ENCODE results near the gene HSPA1A. TPM values are rescaled to one million over a fixed set of nuclear protein-coding genes. Genes with fewer than 3 reads are reported as not detected.
"Not testable (repeated sequence)": the region's sequence is repeated elsewhere in the genome, so short reads cannot be mapped to it uniquely, and the experiment has no call there.

Gene HSPA1A
- total and polyA plus RNA-seq, 7 donors, result 37.1 to 940 (median 242) TPM

- WGBS, 3 donors, result 68 to 88% (median 80%) methylated on average over 2 of the region's 2 CpGs
- Histone ChIP-seq H3K27me3 (ENCODE audit: insufficient read depth in 3 of 3, low read length in 2 of 3) (no peaks in the 10 kb centered on the region), H3K4me1 (no peaks in the 10 kb centered on the region), H3K27ac (no peak overlapping the region), H3K4me3 (no peak overlapping the region), H3K9me3 (no peaks in the 10 kb centered on the region), H3K36me3 (ENCODE audit: insufficient read depth in 1 of 2, low read depth in 1 of 2) (peaks cover 0 to 2% of the 10 kb centered on the region in 2 donors)
- no peak for ATAC-seq
- TF ChIP-seq, protein P1, sequence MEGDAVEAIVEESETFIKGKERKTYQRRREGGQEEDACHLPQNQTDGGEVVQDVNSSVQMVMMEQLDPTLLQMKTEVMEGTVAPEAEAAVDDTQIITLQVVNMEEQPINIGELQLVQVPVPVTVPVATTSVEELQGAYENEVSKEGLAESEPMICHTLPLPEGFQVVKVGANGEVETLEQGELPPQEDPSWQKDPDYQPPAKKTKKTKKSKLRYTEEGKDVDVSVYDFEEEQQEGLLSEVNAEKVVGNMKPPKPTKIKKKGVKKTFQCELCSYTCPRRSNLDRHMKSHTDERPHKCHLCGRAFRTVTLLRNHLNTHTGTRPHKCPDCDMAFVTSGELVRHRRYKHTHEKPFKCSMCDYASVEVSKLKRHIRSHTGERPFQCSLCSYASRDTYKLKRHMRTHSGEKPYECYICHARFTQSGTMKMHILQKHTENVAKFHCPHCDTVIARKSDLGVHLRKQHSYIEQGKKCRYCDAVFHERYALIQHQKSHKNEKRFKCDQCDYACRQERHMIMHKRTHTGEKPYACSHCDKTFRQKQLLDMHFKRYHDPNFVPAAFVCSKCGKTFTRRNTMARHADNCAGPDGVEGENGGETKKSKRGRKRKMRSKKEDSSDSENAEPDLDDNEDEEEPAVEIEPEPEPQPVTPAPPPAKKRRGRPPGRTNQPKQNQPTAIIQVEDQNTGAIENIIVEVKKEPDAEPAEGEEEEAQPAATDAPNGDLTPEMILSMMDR (IDR thresholded peaks at IDR 0.05), result no peak
- DNase-seq, result no peak
- intact Hi-C loops (cut with DNase I), result no loop called here
These were observed 36.1 kb downstream of the HSPA1A start for GRCh38 chr6:31851485-31851832.

GRCh38 chr6:31851980-31852718 lies 36.8 kb downstream of the HSPA1A start:
- H3K36me3 ChIP-seq (ENCODE audit: insufficient read depth in 1 of 2, low read depth in 1 of 2); intact Hi-C loops (cut with DNase I); H3K27ac ChIP-seq; DNase-seq; H3K27me3 ChIP-seq (ENCODE audit: insufficient read depth in 3 of 3, low read length in 2 of 3); H3K4me1 ChIP-seq; H3K4me3 ChIP-seq; H3K9me3 ChIP-seq; ATAC-seq: not testable (repeated sequence)
- 86 to 87% (median 86%) methylated on average over 28 to 35 of the region's 35 CpGs for WGBS, 3 donors

- H3K27me3 ChIP-seq (ENCODE audit: insufficient read depth in 3 of 3, low read length in 2 of 3); H3K27ac ChIP-seq; H3K4me3 ChIP-seq; ATAC-seq; H3K4me1 ChIP-seq; H3K9me3 ChIP-seq; intact Hi-C loops (cut with DNase I); DNase-seq: not testable (repeated sequence)
- WGBS, 3 donors, result 83 to 88% (median 84%) methylated on average over 8 of the region's 8 CpGs
- H3K36me3 ChIP-seq (ENCODE audit: insufficient read depth in 1 of 2, low read depth in 1 of 2), result peaks cover 5 to 46% of the 10 kb centered on the region in 2 donors
These were observed 42.4 kb downstream of the HSPA1A start for GRCh38 chr6:31857774-31858173.

GRCh38 chr6:31858707-31859106 lies 43.4 kb downstream of the HSPA1A start:
- Histone ChIP-seq H3K27me3 (ENCODE audit: insufficient read depth in 3 of 3, low read length in 2 of 3) (no peaks in the 10 kb centered on the region), H3K4me3 (no peak overlapping the region), H3K27ac (no peak overlapping the region), H3K9me3 (no peaks in the 10 kb centered on the region), H3K4me1 (peaks cover 9% of the 10 kb centered on the region), H3K36me3 (ENCODE audit: insufficient read depth in 1 of 2, low read depth in 1 of 2) (peaks cover 5 to 46% of the 10 kb centered on the region in 2 donors)
- intact Hi-C loops (cut with DNase I), result no loop called here
- ATAC-seq (no peak), DNase-seq (no peak)
- WGBS, 3 donors, result 93 to 95% (median 94%) methylated on average over 8 of the region's 8 CpGs
- TF ChIP-seq, protein P1 (IDR thresholded peaks at IDR 0.05), result no peak

- ATAC-seq, result no peak
- intact Hi-C loops (cut with DNase I), result loop anchor here (10.0 kb wide), 2 partner anchors 85 to 175 kb away; partner anchors contain the start of genes LY6G5C (in 1 of the 2) and VWA7 (in 1 of the 2)
- Histone ChIP-seq H3K27me3 (ENCODE audit: insufficient read depth in 3 of 3, low read length in 2 of 3) (no peaks in the 10 kb centered on the region), H3K27ac (no peak overlapping the region), H3K4me1 (peaks cover 9% of the 10 kb centered on the region), H3K4me3 (no peak overlapping the region), H3K9me3 (no peaks in the 10 kb centered on the region), H3K36me3 (ENCODE audit: insufficient read depth in 1 of 2, low read depth in 1 of 2) (peaks cover 5 to 46% of the 10 kb centered on the region in 2 donors)
- 85 to 91% (median 90%) methylated on average over 11 of the region's 11 CpGs for whole genome bisulfite sequencing, 3 donors
- TF ChIP-seq, protein P1 (IDR thresholded peaks at IDR 0.05), result no peak
- DNase-seq, result no peak
These were observed 44.6 kb downstream of the HSPA1A start for GRCh38 chr6:31859923-31860322.
